Hepatocyte (in vitro differentiated cells): ENCODE measurements around the gene NOL6.
"Not testable (repeated sequence)": the region's sequence is repeated elsewhere in the genome, so short reads cannot be mapped to it uniquely, and the experiment has no call there.

Source experiments
- EZH2 ChIP-seq: fragments of 200-600 bp; sonication (generic); IDR thresholded peaks from 2 replicates; pipeline ENCODE4 v1.6.1; 2016; ENCODE audit warnings: antibody characterized with exemption, mild to moderate bottlenecking, borderline replicate concordance
- EZH2phosphoT487 ChIP-seq: fragments of 200-600 bp; sonication (generic); IDR thresholded peaks from one replicate; pipeline ENCODE4 v1.6.1; 2018; ENCODE audit warnings: antibody characterized with exemption, mild to moderate bottlenecking, low read depth, moderate library complexity; ENCODE audit not compliant: unreplicated experiment, severe bottlenecking
- TF ChIP-seq, protein P1 (sequence below): fragments of 200-600 bp; sonication (generic); IDR thresholded peaks from 2 replicates; pipeline ENCODE4 v1.5.1; 2016; ENCODE audit warnings: antibody characterized with exemption, mild to moderate bottlenecking; ENCODE audit not compliant: poor library complexity

DNA sequence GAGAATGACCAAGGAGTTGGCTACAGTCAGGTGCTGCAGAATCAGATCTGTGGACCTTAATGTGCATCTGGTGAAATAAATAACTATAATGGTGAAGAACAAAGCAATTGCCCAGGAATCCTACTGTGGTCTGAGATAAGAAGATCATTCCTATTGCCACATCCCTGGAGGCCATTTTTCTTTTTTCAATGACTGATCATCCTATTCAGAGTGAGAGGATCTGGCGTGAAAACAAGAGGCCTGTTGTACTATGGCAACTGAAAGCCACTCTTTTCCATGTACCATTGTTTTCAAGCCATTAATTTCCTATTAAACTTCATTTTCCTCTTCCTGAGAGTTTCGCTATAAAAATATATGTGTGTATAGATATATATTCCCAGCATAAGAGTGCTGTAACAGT lies 38.8 kb upstream of the NOL6 start:
- TF ChIP-seq, protein P1, sequence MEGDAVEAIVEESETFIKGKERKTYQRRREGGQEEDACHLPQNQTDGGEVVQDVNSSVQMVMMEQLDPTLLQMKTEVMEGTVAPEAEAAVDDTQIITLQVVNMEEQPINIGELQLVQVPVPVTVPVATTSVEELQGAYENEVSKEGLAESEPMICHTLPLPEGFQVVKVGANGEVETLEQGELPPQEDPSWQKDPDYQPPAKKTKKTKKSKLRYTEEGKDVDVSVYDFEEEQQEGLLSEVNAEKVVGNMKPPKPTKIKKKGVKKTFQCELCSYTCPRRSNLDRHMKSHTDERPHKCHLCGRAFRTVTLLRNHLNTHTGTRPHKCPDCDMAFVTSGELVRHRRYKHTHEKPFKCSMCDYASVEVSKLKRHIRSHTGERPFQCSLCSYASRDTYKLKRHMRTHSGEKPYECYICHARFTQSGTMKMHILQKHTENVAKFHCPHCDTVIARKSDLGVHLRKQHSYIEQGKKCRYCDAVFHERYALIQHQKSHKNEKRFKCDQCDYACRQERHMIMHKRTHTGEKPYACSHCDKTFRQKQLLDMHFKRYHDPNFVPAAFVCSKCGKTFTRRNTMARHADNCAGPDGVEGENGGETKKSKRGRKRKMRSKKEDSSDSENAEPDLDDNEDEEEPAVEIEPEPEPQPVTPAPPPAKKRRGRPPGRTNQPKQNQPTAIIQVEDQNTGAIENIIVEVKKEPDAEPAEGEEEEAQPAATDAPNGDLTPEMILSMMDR, result not testable (repeated sequence)
- not testable (repeated sequence) for TF ChIP-seq EZH2, EZH2phosphoT487
